DMS153 treated with DMSO at 0.1 percent for 48 hours (cell line): ENCODE data around the gene PLEKHA1.

Experiments
- DNase-seq: peaks from one replicate; lab custom pipeline; 2025; ENCODE audit not compliant: unreplicated experiment; lab: John Stamatoyannopoulos, UW

PLEKHA1 gene

GRCh38 chr10:122375679-122376160 is 1.2 kb downstream of the PLEKHA1 start:
- DNase-seq, result no peak

- DNase-seq, result no peak
Observed at GRCh38 chr10:122376364-122376961, 2.0 kb downstream of the PLEKHA1 start.

- DNase-seq, result no peak
Observed at GRCh38 chr10:122379041-122379440, 4.5 kb downstream of the PLEKHA1 start.

GRCh38 chr10:122379537-122379936 is 5.0 kb downstream of the PLEKHA1 start:
- DNase-seq, result no peak

- DNase-seq, result no peak
Observed at GRCh38 chr10:122380703-122381102, 6.2 kb downstream of the PLEKHA1 start.

GRCh38 chr10:122381680-122382079 is 7.2 kb downstream of the PLEKHA1 start:
- DNase-seq, result no peak

GRCh38 chr10:122386514-122386913 is 12.0 kb downstream of the PLEKHA1 start:
- DNase-seq, result no peak

GRCh38 chr10:122387572-122387971 is 13.1 kb downstream of the PLEKHA1 start:
- no peak for DNase-seq

GRCh38 chr10:122388287-122388997 is 13.9 kb downstream of the PLEKHA1 start:
- no peak for DNase-seq

- no peak for DNase-seq
Observed at GRCh38 chr10:122390271-122390670, 15.8 kb downstream of the PLEKHA1 start.

GRCh38 chr10:122390679-122391078 is 16.2 kb downstream of the PLEKHA1 start:
- no peak for DNase-seq

- DNase-seq, result no peak
Observed at GRCh38 chr10:122391875-122392274, 17.4 kb downstream of the PLEKHA1 start.

GRCh38 chr10:122392835-122393234 is 18.3 kb downstream of the PLEKHA1 start:
- DNase-seq, result no peak

GRCh38 chr10:122393288-122393687 is 18.8 kb downstream of the PLEKHA1 start:
- DNase-seq, result no peak

- no peak for DNase-seq
Observed at GRCh38 chr10:122402548-122403131, 28.1 kb downstream of the PLEKHA1 start.

GRCh38 chr10:122404576-122404975 is 30.1 kb downstream of the PLEKHA1 start:
- DNase-seq, result no peak

- DNase-seq, result no peak
Observed at GRCh38 chr10:122407375-122408125, 33.0 kb downstream of the PLEKHA1 start.

- DNase-seq, result no peak
Observed at GRCh38 chr10:122413327-122413726, 38.8 kb downstream of the PLEKHA1 start.

GRCh38 chr10:122417667-122418066 is 43.2 kb downstream of the PLEKHA1 start:
- no peak for DNase-seq

GRCh38 chr10:122419016-122419415 is 44.5 kb downstream of the PLEKHA1 start:
- DNase-seq, result no peak

- DNase-seq, result no peak
Observed at GRCh38 chr10:122419876-122420623, 45.5 kb downstream of the PLEKHA1 start.
